ENCODE measurements around the gene SERTM1.

GRCh38 chr13:36639610-36640009 lies 34.2 kb upstream of the SERTM1 start:
- no peak for TF ChIP-seq MAX (IDR thresholded peaks at IDR 0.05)
- TF ChIP-seq CTCF (IDR thresholded peaks at IDR 0.05; ENCODE audit: low read depth, low read length, missing input control) = no peak
- TF ChIP-seq REST (IDR thresholded peaks at IDR 0.05) = no peak
- TF ChIP-seq ZBTB33 (IDR thresholded peaks at IDR 0.05) = no peak
- TF ChIP-seq YY1 (IDR thresholded peaks at IDR 0.05) = no peak
- TF ChIP-seq RAD21 (IDR thresholded peaks at IDR 0.05) = no peak
- no peak for TF ChIP-seq TAF1 (conservative IDR thresholded peaks at IDR 0.05)
- no peak for TF ChIP-seq ATF3 (IDR thresholded peaks at IDR 0.05)
- TF ChIP-seq SP1 (IDR thresholded peaks at IDR 0.05) = no peak
- no peak for TF ChIP-seq EGR1 (IDR thresholded peaks at IDR 0.05; ENCODE audit: low read depth in 2 of 2)
